Endothelial cell of umbilical vein (primary cell): ENCODE data around the gene IBTK. TPM values are rescaled to one million over a fixed set of nuclear protein-coding genes. Genes with fewer than 3 reads are reported as not detected.

Source experiments
- BruUV-seq: library from RNA; stranded (reverse); fragments of 400-500 nt; replicated peaks from 2 replicates; lab custom pipeline; 2021; lab: Mats Ljungman, UMichigan
- CTCF ChIA-PET: fragments of 300-600, 350-600 bp; sonication (Branson Sonifier 250); formaldehyde crosslinking; loops from one replicate; lab custom pipeline; 2021; ENCODE audit warnings: antibody characterized with exemption, inconsistent platforms; lab: Charles Lee
- POLR2A ChIA-PET: fragments of 300-600, 350-600 bp; sonication (Branson Sonifier 250); formaldehyde crosslinking; loops from one replicate; lab custom pipeline; 2021; ENCODE audit warnings: antibody characterized with exemption, inconsistent platforms; lab: Charles Lee
- DNase-seq: peaks from one replicate; pipeline ENCODE4 v3.0.0-alpha.2; 2011; ENCODE audit warnings: low read depth, low spot score
- FAIRE-seq: peaks from 2 replicates; lab custom pipeline; 2011; peaks lifted over from hg19 to GRCh38; lab: Jason Lieb, UNC
- H2AFZ ChIP-seq: 2 replicates; pipeline ENCODE4 v1.6.0; 2012; ENCODE audit warnings: low read depth, low read length, control low read depth, inconsistent platforms
- H3K27ac ChIP-seq: 2 replicates; pipeline ENCODE4 v1.5.1; 2011; ENCODE audit warnings: low read depth, mild to moderate bottlenecking, control low read depth, low read length, moderate library complexity; ENCODE audit not compliant: insufficient read depth
- H3K27me3 ChIP-seq, 2 experiments: 2 replicates each; pipeline versions ENCODE4 v1.6.0 to v1.6.1; 2011; ENCODE audit warnings: low read length in 2 of 2, mixed read lengths in 1 of 2; ENCODE audit not compliant: control insufficient read depth in 2 of 2, insufficient read depth in 2 of 2
- H3K36me3 ChIP-seq, 2 experiments: 2 replicates in 1 of 2; 3 replicates in 1 of 2; pipeline ENCODE4 v1.5.1; 2011; ENCODE audit warnings: low read length in 2 of 2, mild to moderate bottlenecking in 1 of 2, moderate library complexity in 1 of 2; ENCODE audit not compliant: control insufficient read depth in 2 of 2, insufficient read depth in 2 of 2; ENCODE audit errors: extremely low read depth in 1 of 2
- H3K4me1 ChIP-seq: 3 replicates; pipeline ENCODE4 v1.5.1; 2011; ENCODE audit warnings: mild to moderate bottlenecking, low read length; ENCODE audit not compliant: control insufficient read depth, insufficient read depth; ENCODE audit errors: extremely low read depth
- H3K4me2 ChIP-seq: 2 replicates; pipeline ENCODE4 v1.6.1; 2011; ENCODE audit warnings: low read length, control low read depth, mixed read lengths; ENCODE audit not compliant: insufficient read depth
- H3K4me3 ChIP-seq, 3 experiments: fragments of 200-600 bp in 1 of 3; sonication (generic), shearing (Covaris generic) in 1 of 3; replicated peaks in 1 of 3; 2 replicates each; pipeline ENCODE4 v1.5.1; 2011 to 2016; ENCODE audit warnings: control low read depth in 3 of 3, low read length in 3 of 3, mild to moderate bottlenecking in 2 of 3, inconsistent platforms in 1 of 3, low read depth in 1 of 3, moderate library complexity in 1 of 3; ENCODE audit not compliant: insufficient read depth in 1 of 3
- H3K79me2 ChIP-seq: 2 replicates; pipeline ENCODE4 v1.6.0; 2012; ENCODE audit warnings: low read length, inconsistent platforms; ENCODE audit not compliant: control insufficient read depth, insufficient read depth
- H3K9ac ChIP-seq: replicated peaks from 2 replicates; pipeline ENCODE3; 2011; ENCODE audit warnings: low read length, control low read depth; ENCODE audit not compliant: insufficient read depth; ENCODE audit errors: extremely low read depth
- H3K9me1 ChIP-seq: replicated peaks from 3 replicates; pipeline ENCODE4 v1.6.0; 2011; ENCODE audit warnings: mild to moderate bottlenecking, low read length; ENCODE audit not compliant: control insufficient read depth, insufficient read depth; ENCODE audit errors: extremely low read depth
- H3K9me3 ChIP-seq: replicated peaks from 2 replicates; pipeline ENCODE4 v1.5.1; 2012; ENCODE audit warnings: low read length, inconsistent platforms; ENCODE audit not compliant: control insufficient read depth, insufficient read depth
- H4K20me1 ChIP-seq: replicated peaks from 2 replicates; pipeline ENCODE3; 2011; ENCODE audit warnings: mild to moderate bottlenecking, low read length; ENCODE audit not compliant: control insufficient read depth, insufficient read depth; ENCODE audit errors: extremely low read depth
- CTCF ChIP-seq, 2 donors: IDR thresholded peaks; 1 replicate in 1 of 2; 2 replicates in 1 of 2; pipeline ENCODE4 v1.5.1; 2011; ENCODE audit warnings: low read length in 2 of 2, mild to moderate bottlenecking in 2 of 2, moderate library complexity in 2 of 2, control low read depth in 1 of 2, inconsistent platforms in 1 of 2, low read depth in 1 of 2; ENCODE audit not compliant: insufficient read depth in 1 of 2; ENCODE audit errors: extremely low read depth in 1 of 2
- EZH2 ChIP-seq: IDR thresholded peaks from 2 replicates; pipeline ENCODE4 v1.6.1; 2012; ENCODE audit warnings: borderline replicate concordance, low read depth, mild to moderate bottlenecking, moderate library complexity, low read length, inconsistent platforms; ENCODE audit not compliant: severe bottlenecking
- FOS ChIP-seq: IDR thresholded peaks from 2 replicates; pipeline ENCODE4 v1.6.1; 2011; ENCODE audit warnings: mild to moderate bottlenecking, low read length, moderate library complexity, borderline replicate concordance; ENCODE audit not compliant: insufficient read depth
- JUN ChIP-seq: IDR thresholded peaks from 2 replicates; pipeline ENCODE4 v1.6.1; 2011; ENCODE audit warnings: borderline replicate concordance, low read depth; ENCODE audit not compliant: insufficient read length, insufficient read depth
- MAX ChIP-seq: IDR thresholded peaks from 2 replicates; pipeline ENCODE4 v1.6.1; 2011; ENCODE audit not compliant: insufficient read depth, insufficient read length
- POLR2A ChIP-seq: IDR thresholded peaks from 2 replicates; pipeline ENCODE4 v1.6.1; 2012; ENCODE audit warnings: low read depth, mild to moderate bottlenecking, control low read depth, low read length
- dilution Hi-C: fragments of 300-500 bp; cut with MboI; formaldehyde crosslinking; loops from one replicate; pipeline ENCODE4 v1.15.0; 2019; ENCODE audit warnings: low sequenced_read_pairs; ENCODE audit not compliant: extremely low pct_ligation_motif_present
- intact Hi-C: fragments of 100-400 bp; cut with micrococcal nuclease; formaldehyde crosslinking; loops from one replicate; pipeline ENCODE4 v1.10.0; 2022
- polyA plus RNA-seq, 4 experiments: library from polyadenylated mRNA; depleted of rRNA in 3 of 4; stranded (reverse) in 3 of 4; unstranded in 1 of 4; fragments of >200 nt; gene quantifications; 2 replicates each; pipeline versions ENCODE4 v1.2.1 to v1.2.3, GENCODE V29; 2011 to 2012; ENCODE audit warnings: missing spikeins in 1 of 4
- total RNA-seq: library from RNA; stranded (reverse); gene quantifications from 2 replicates; pipeline ENCODE4 v1.2.3, GENCODE V29; 2021

Gene IBTK
- total and polyA plus RNA-seq, 2 donors (not counting 3 experiments of a cell fraction or from before 2014, with no cell fraction given) = 6.7 to 30.5 TPM

GRCh38 chr6:82248273-82248735 lies 760 bp upstream of the IBTK start:
- no peaks in the 10 kb centered on the region for H3K9me3 ChIP-seq
- BruUV-seq = no TSS peak
- DNase-seq = no peak
- ChIA-PET CTCF (interaction anchor here (0.8 to 4.1 kb wide), 5 partner anchors 19 to 818 kb away, joined by 4 to 38 read pairs (median 4); partner anchors contain the start of genes DOP1A and UBE3D), POLR2A (no interaction called here)
- intact Hi-C loops = loop anchor here (1.0 to 10.0 kb wide), 5 partner anchors 114 to 1264 kb away; partner anchors contain the start of genes ME1, PGM3, PRSS35 and RWDD2A
- no peaks in the 10 kb centered on the region for H3K27me3 ChIP-seq
- H2AFZ ChIP-seq = peak overlapping the region; percentile 94
- no peaks in the 10 kb centered on the region for H3K9me1 ChIP-seq
- H3K4me2 ChIP-seq = peak overlapping the region; percentile 69
- H3K4me1 ChIP-seq = peaks cover 33% of the 10 kb centered on the region
- no peaks in the 10 kb centered on the region for H4K20me1 ChIP-seq
- no peak for FAIRE-seq
- peaks cover 41% of the 10 kb centered on the region for H3K79me2 ChIP-seq
- H3K27ac ChIP-seq = peak overlapping the region; percentile 67
- H3K36me3 ChIP-seq = no peaks in the 10 kb centered on the region
- H3K4me3 ChIP-seq = peak overlapping the region; percentile 60 to 91 (median 67)
- TF ChIP-seq FOS (no peak), JUN (no peak), CTCF (IDR thresholded peaks at IDR 0.05; ENCODE audit: extremely low read depth in 1 of 2, insufficient read depth in 1 of 2, low read depth in 1 of 2, low read length in 2 of 2) (no peak), MAX (no peak), POLR2A (no peak), EZH2 (no peak)
- dilution Hi-C loops = no loop called here
- peak overlapping the region; percentile 64 for H3K9ac ChIP-seq
